HepG2 (cell line): ENCODE data around the gene PSMB11. TPM values are rescaled to one million over a fixed set of nuclear protein-coding genes. Genes with fewer than 3 reads are reported as not detected.

Experiments used
- ATAC-seq: fragments of 200-7000 bp; cut with Tn5 transposase; 3 replicates; pipeline ENCODE4 v1.9.1; 2020; ENCODE audit warnings: mild to moderate bottlenecking, moderate library complexity
- BruUV-seq: library from RNA; stranded (reverse); fragments of 400-500 nt; replicated peaks from 2 replicates; lab custom pipeline; 2021; lab: Mats Ljungman, UMichigan
- CTCF ChIA-PET: fragments of 300-600 bp; formaldehyde crosslinking; extraction: SDS; loops from one replicate; lab custom pipeline; 2021; ENCODE audit warnings: low total read pairs, inconsistent platforms, low intra/inter-chr PET ratio; lab: Yijun Ruan, JAX
- POLR2A ChIA-PET: fragments of 350-600 bp; sonication (Branson Sonifier 250); formaldehyde crosslinking; loops from one replicate; lab custom pipeline; 2020; ENCODE audit warnings: antibody characterized with exemption, inconsistent platforms; lab: Yijun Ruan, JAX
- DNase-seq: peaks from one replicate; pipeline ENCODE4 v3.0.0-alpha.2; 2015; ENCODE audit warnings: low spot score
- FAIRE-seq: peaks from 3 replicates; lab custom pipeline; 2011; peaks lifted over from hg19 to GRCh38; lab: Jason Lieb, UNC
- H2AFZ ChIP-seq: one replicate; pipeline ENCODE4 v1.6.1; 2011; ENCODE audit warnings: low read length, inconsistent platforms
- H3K27ac ChIP-seq: fragments of 300-600 bp; 3 replicates; pipeline ENCODE4 v1.8.0; 2011; ENCODE audit warnings: mixed run types, mild to moderate bottlenecking, mixed read lengths, low read length, inconsistent platforms; ENCODE audit not compliant: insufficient read depth; ENCODE audit errors: extremely low read length
- H3K27me3 ChIP-seq, 2 experiments: fragments of 200-600 bp in 1 of 2; 2 replicates in 1 of 2; 3 replicates in 1 of 2; pipeline versions ENCODE4 v1.6.0 to v1.8.0; 2011; ENCODE audit warnings: low read length in 2 of 2, mild to moderate bottlenecking in 2 of 2, moderate library complexity in 2 of 2, inconsistent platforms in 1 of 2; ENCODE audit not compliant: insufficient read depth in 2 of 2, control insufficient read depth in 1 of 2
- H3K36me3 ChIP-seq, 2 experiments: fragments of 200-600 bp in 1 of 2; replicated peaks in 1 of 2; 2 replicates in 1 of 2; 3 replicates in 1 of 2; pipeline versions ENCODE4 v1.5.1 to v1.8.0; 2011; ENCODE audit warnings: low read length in 2 of 2, inconsistent platforms in 1 of 2; ENCODE audit not compliant: insufficient read depth in 2 of 2, control insufficient read depth in 1 of 2
- H3K4me1 ChIP-seq: 2 replicates; pipeline ENCODE4 v1.5.1; 2012; ENCODE audit warnings: low read length, inconsistent platforms; ENCODE audit not compliant: insufficient read depth
- H3K4me2 ChIP-seq: 2 replicates; pipeline ENCODE4 v1.6.0; 2011; ENCODE audit warnings: low read depth, low read length, inconsistent platforms
- H3K4me3 ChIP-seq, 3 experiments: fragments of 200-600 bp in 1 of 3; sonication (generic), shearing (Covaris generic) in 1 of 3; replicated peaks in 1 of 3; 2 replicates each; pipeline ENCODE4 v1.5.1; 2011 to 2016; ENCODE audit warnings: low read length in 3 of 3, inconsistent platforms in 2 of 3, low read depth in 2 of 3, mild to moderate bottlenecking in 2 of 3, control low read depth in 1 of 3, mixed read lengths in 1 of 3; ENCODE audit not compliant: insufficient read depth in 1 of 3
- H3K79me2 ChIP-seq: one replicate; pipeline ENCODE4 v1.6.1; 2011; ENCODE audit warnings: low read length, inconsistent platforms; ENCODE audit not compliant: insufficient read depth
- H3K9ac ChIP-seq: 2 replicates; pipeline ENCODE4 v1.6.0; 2011; ENCODE audit warnings: mild to moderate bottlenecking, low read depth, low read length, inconsistent platforms; ENCODE audit not compliant: insufficient read depth
- H3K9me3 ChIP-seq: 2 replicates; pipeline ENCODE4 v1.5.1; 2012; ENCODE audit warnings: mild to moderate bottlenecking, low read length
- H4K20me1 ChIP-seq: 2 replicates; pipeline ENCODE4 v1.6.0; 2011; ENCODE audit warnings: inconsistent platforms, mild to moderate bottlenecking, low read length, moderate library complexity; ENCODE audit not compliant: insufficient read depth
- AGO2 ChIP-seq: fragments of 200-400 bp; formaldehyde crosslinking; optimal IDR thresholded peaks from 2 replicates; pipeline ENCODE3; 2017; ENCODE audit warnings: mild to moderate bottlenecking, low read depth, low read length, moderate library complexity
- ATF6 ChIP-seq: sonication (generic); formaldehyde crosslinking; conservative IDR thresholded peaks from 2 replicates; pipeline ENCODE4 v1.4.0; 2020; ENCODE audit warnings: missing genetic modification reagents
- CHD4 ChIP-seq: fragments of 200-600 bp; sonication (generic); IDR thresholded peaks from 2 replicates; pipeline ENCODE4 v1.7.0; 2017; ENCODE audit warnings: mild to moderate bottlenecking, low read length, borderline replicate concordance
- EP300 ChIP-seq, 3 experiments: sonication (generic) in 1 of 3; formaldehyde crosslinking in 1 of 3; IDR thresholded peaks; 2 replicates each; pipeline versions ENCODE4 v1.5.1 to v1.6.1; 2011 to 2020; ENCODE audit warnings: low read depth in 2 of 3, low read length in 2 of 3, borderline replicate concordance in 1 of 3, improper control_type of control experiment in 1 of 3, mild to moderate bottlenecking in 1 of 3, missing genetic modification reagents in 1 of 3, moderate library complexity in 1 of 3
- HNF1B ChIP-seq: sonication (generic); formaldehyde crosslinking; IDR thresholded peaks from 2 replicates; pipeline ENCODE4 v1.5.1; 2020; ENCODE audit warnings: mild to moderate bottlenecking, moderate library complexity, missing genetic modification reagents
- HOXD1 ChIP-seq: sonication (generic); formaldehyde crosslinking; IDR thresholded peaks from 2 replicates; pipeline ENCODE4 v1.5.0; 2020; ENCODE audit warnings: missing genetic modification reagents
- IKZF1 ChIP-seq: fragments of 450-650 bp; IDR thresholded peaks from 2 replicates; pipeline ENCODE4 v1.7.1; 2016
- MEIS1 ChIP-seq: sonication (generic); formaldehyde crosslinking; IDR thresholded peaks from 2 replicates; pipeline ENCODE4 v1.9.0; 2021; ENCODE audit warnings: mild to moderate bottlenecking, missing genetic modification reagents, moderate library complexity, borderline replicate concordance
- MIXL1 ChIP-seq: IDR thresholded peaks from 2 replicates; pipeline ENCODE4 v1.6.1; 2016
- NCOA2 ChIP-seq: sonication (generic); formaldehyde crosslinking; IDR thresholded peaks from 2 replicates; pipeline ENCODE4 v1.8.0; 2022; ENCODE audit warnings: inconsistent platforms
- PAF1 ChIP-seq: IDR thresholded peaks from 2 replicates; pipeline ENCODE4 v1.6.1; 2016; ENCODE audit warnings: missing genetic modification reagents, missing compliant biosample characterization
- SMAD3 ChIP-seq: sonication (generic); formaldehyde crosslinking; IDR thresholded peaks from 2 replicates; pipeline ENCODE4 v1.4.0; 2020; ENCODE audit warnings: missing genetic modification reagents
- SPEN ChIP-seq: sonication (generic); formaldehyde crosslinking; IDR thresholded peaks from 2 replicates; pipeline ENCODE4 v1.5.1; 2020; ENCODE audit warnings: low read depth, mild to moderate bottlenecking, missing genetic modification reagents
- TEF ChIP-seq: sonication (generic); formaldehyde crosslinking; IDR thresholded peaks from 2 replicates; pipeline ENCODE4 v1.5.0; 2020; ENCODE audit warnings: missing genetic modification reagents
- ZBTB3 ChIP-seq: sonication (generic); formaldehyde crosslinking; IDR thresholded peaks from 2 replicates; pipeline ENCODE4 v1.4.0; 2020; ENCODE audit warnings: low read depth, mild to moderate bottlenecking, moderate library complexity, missing genetic modification reagents, borderline replicate concordance
- ZBTB38 ChIP-seq: sonication (generic); formaldehyde crosslinking; IDR thresholded peaks from 2 replicates; pipeline ENCODE4 v1.5.1; 2020; ENCODE audit warnings: mild to moderate bottlenecking, missing genetic modification reagents
- ZC3H4 ChIP-seq: sonication (generic); formaldehyde crosslinking; IDR thresholded peaks from 2 replicates; pipeline ENCODE4 v1.4.0; 2020; ENCODE audit warnings: missing genetic modification reagents, borderline replicate concordance
- ZMYM4 ChIP-seq: sonication (generic); formaldehyde crosslinking; IDR thresholded peaks from 2 replicates; pipeline ENCODE4 v1.8.1; 2023; ENCODE audit warnings: mild to moderate bottlenecking, missing genetic modification reagents
- ZNF33B ChIP-seq: sonication (generic); formaldehyde crosslinking; IDR thresholded peaks from 2 replicates; pipeline ENCODE4 v1.5.1; 2020; ENCODE audit warnings: mild to moderate bottlenecking, missing genetic modification reagents
- ZNF605 ChIP-seq: sonication (generic); formaldehyde crosslinking; IDR thresholded peaks from 2 replicates; pipeline ENCODE4 v1.8.0; 2022; ENCODE audit warnings: mild to moderate bottlenecking, missing genetic modification reagents
- ZNF724P ChIP-seq: sonication (generic); formaldehyde crosslinking; IDR thresholded peaks from 2 replicates; pipeline ENCODE4 v1.8.0; 2022; ENCODE audit warnings: missing genetic modification reagents, borderline replicate concordance
- WGBS: methylation state at CpG from one replicate; pipeline ENCODE4 v1.1.6; 2017; ENCODE audit warnings: low lambda C conversion rate; 5-methylcytosine and 5-hydroxymethylcytosine counted together
- in situ Hi-C: cut with HindIII; loops from 2 replicates; pipeline ENCODE4 v1.10.0; 2017; ENCODE audit warnings: low pct_unique_long_range_greater_than_20kb; ENCODE audit not compliant: extremely low pct_ligation_motif_present
- intact Hi-C: fragments of 100-400 bp; cut with micrococcal nuclease; formaldehyde crosslinking; loops from one replicate; pipeline ENCODE4 v1.10.0; 2022; ENCODE audit not compliant: unreplicated experiment
- polyA plus RNA-seq, 8 experiments: library from polyadenylated mRNA; depleted of rRNA in 3 of 8; stranded (reverse) in 7 of 8; unstranded in 1 of 8; fragments of >200 nt; fragmentation: Illumina TruSeq in 4 of 8; extraction: Trizol in 4 of 8; gene quantifications; 2 replicates each; pipeline versions ENCODE4 v1.2.1 to v1.2.3, GENCODE V29; 2011 to 2016; ENCODE audit warnings: low read depth in 4 of 8, missing spikeins in 1 of 8, mixed read lengths in 1 of 8; ENCODE audit not compliant: insufficient read depth in 1 of 8
- total RNA-seq, 5 experiments: library from RNA; depleted of rRNA; stranded (reverse); fragments of >200 nt; fragmentation: Illumina TruSeq; extraction: Trizol; gene quantifications; 2 replicates each; pipeline ENCODE4 v1.2.3, GENCODE V29; 2016; ENCODE audit warnings: low read depth in 1 of 5

PSMB11 gene
- total and polyA plus RNA-seq, 2 of the 13 experiments (the other 11 are each of a cell fraction or from before 2014, with no cell fraction given) = not detected

DNA sequence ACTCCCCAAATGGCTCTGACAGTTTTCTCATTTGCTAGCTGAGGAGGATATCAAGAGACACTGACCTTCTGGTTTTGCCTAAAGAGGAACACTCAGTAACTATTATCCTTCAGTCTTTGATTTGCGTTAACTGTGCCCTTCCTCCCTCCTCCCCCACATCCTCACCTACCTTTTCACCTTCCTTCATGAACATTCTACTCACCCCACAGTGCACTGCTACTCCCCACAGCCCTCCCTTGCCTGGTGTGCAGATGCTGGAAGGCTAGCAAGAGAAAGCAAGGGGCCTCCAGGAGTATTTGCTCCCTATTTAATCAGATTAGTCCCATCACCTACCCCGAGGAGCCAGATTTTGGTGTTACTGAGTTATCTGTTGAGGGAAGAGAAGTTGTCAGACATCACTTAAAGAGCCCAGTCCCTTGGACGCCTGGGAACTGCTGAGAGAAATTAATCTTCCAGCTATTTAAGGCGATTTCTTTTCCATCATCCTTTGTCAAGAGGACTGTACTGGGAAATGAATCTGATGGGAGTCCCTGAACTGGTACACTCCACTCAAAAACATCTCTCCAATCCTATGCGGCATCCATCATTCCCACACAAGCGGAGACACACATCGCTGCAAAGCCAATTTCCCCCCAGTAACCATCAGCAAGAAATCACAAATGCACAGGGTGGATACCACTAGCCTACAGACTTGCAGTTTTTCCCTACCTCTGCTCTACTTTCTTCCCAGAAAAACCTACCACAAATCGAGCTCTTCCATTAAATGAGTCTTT is 18.8 kb upstream of the PSMB11 start:
- Histone ChIP-seq H4K20me1 (0 out of 2 replicates have a peak, but pooled peaks cover 6% of the 10 kb centered on the region), H3K36me3 (peaks cover 14 to 26% of the 10 kb centered on the region in 2 experiments), H3K9ac (no peak overlapping the region), H2AFZ (no peak overlapping the region), H3K79me2 (peaks cover 2% of the 10 kb centered on the region), H3K4me3 (no peak overlapping the region), H3K9me3 (no peaks in the 10 kb centered on the region), H3K27me3 (no peaks in the 10 kb centered on the region), H3K4me1 (peaks cover 17% of the 10 kb centered on the region), H3K27ac (no peak overlapping the region), H3K4me2 (no peak overlapping the region)
- no TSS peak for BruUV-seq
- no peak for ATAC-seq
- CTCF ChIA-PET = no interaction called here
- 93% methylated on average over 8 of the region's 8 CpGs for WGBS
- in situ Hi-C loops (no loop called here), intact Hi-C loops (no loop called here)
- DNase-seq = no peak
- POLR2A ChIA-PET = interaction anchor here (0.7 to 15.1 kb wide), 9 partner anchors 8 to 48 kb away, joined by 3 to 203 read pairs (median 4); partner anchors contain the start of genes AJUBA and PSMB5
- FAIRE-seq = no peak
- TF ChIP-seq ZMYM4 (no peak), ZBTB3 (no peak), IKZF1 (no peak), NCOA2 (CRISPR knock-in tag) (no peak), TEF (CRISPR knock-in tag) (no peak), EP300 (IDR thresholded peaks at IDR 0.05; ENCODE audit: low read depth in 2 of 2, low read length in 2 of 2) (0 out of 4 replicates have a peak, but pooled peaks of 1 of the 2 experiments have one; percentile 5), EP300 (CRISPR knock-in tag; IDR thresholded peaks at IDR 0.05; ENCODE audit: borderline replicate concordance) (no peak), ZC3H4 (CRISPR knock-in tag) (no peak), ZNF33B (CRISPR knock-in tag) (no peak), SPEN (CRISPR knock-in tag) (no peak), MEIS1 (CRISPR knock-in tag) (no peak), ATF6 (CRISPR knock-in tag) (no peak), PAF1 (CRISPR knock-in tag) (peak; percentile 76; the same call in 1 of the 2 replicates), ZBTB38 (CRISPR knock-in tag) (no peak), AGO2 (no peak), ZNF724P (CRISPR knock-in tag) (no peak), HNF1B (CRISPR knock-in tag) (no peak), HOXD1 (no peak), ZNF605 (0 out of 2 replicates have a peak, but pooled peaks have one; percentile 28), MIXL1 (CRISPR knock-in tag) (no peak), CHD4 (no peak), SMAD3 (CRISPR knock-in tag) (no peak)
